Glomerular visceral epithelial cell (primary cell): ENCODE data around the gene CDH23.

Experiments
- DNase-seq: peaks from one replicate; pipeline ENCODE4 v3.0.0-alpha.2; 2016; ENCODE audit errors: extremely low spot score

CDH23 gene

DNA sequence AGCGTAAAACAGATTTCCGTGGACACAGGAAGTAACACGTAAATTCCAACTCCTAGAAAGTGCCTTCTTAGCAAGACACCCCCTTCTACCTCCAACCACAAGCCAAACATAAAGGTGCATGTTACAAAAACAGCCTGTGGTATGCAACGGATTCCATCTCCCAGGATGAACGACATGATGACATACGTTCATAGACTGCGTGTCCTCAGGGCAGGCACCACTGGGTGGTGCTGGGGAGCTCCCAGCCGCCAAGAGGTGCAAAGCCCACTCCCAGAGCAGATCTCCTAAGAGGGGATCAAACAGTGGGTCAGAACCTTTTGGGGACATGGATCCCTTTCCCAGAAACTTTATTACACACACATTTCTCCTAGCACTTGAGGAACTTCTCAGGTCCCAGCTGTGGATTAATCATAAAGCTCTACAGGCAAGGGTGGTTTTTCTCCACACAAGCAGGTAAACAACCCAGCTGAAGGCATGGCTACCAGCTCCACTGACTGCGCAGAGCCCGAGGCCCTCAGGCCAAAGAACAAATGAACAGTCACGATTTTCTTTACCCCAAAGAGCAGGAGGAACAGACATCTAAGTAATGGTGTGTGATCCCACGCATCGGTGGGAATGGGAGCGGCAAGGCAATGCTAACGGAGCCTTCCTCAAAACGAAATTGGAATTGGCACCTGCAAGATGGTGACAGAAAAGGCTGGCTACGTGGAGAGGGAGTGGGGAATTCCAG lies 440.5 kb downstream of the CDH23 start:
- DNase-seq = peak; percentile 70

DNA sequence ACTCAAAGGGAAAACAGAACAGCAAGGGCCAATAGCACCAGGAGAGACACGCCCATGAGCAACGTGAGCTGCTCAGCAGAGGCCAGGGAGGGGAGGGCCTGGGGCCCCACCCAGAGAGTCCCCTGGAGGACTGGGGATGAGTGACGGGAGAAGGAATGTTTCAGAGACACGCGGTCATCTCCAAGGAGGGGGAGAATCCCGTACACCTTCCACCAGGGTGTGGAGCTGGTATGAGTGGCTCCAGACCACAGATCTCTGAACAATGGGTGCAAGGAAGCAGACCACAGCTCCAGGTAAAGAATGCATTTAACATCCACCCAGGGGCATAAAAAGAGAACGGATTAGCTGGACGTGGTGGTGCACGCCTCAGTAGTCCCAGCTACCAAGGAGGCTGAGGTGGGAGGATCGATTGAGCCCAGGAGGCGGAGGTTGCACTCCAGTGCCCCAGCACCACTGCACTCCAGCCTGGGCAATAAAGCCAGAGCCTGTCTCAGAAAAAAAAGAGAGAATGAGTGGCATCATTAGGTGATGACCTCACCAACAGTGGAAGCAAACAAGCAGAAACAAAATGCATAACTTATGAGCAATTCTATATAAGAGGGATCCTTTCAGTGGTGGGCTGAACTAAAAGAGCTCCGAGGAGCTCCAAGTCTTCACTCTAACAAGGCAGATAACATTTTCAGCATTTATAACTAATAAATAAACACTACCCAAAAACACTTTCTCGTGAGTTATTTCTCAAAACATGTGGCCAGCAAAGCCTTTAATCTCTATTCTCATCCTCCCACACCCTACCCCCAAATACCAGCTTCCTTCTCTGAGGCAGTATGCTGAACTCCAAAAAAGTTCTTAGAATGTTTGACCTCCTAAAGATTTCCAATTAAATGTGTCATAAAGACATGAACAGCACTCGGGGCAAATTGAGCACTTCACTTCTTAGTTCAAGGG lies 441.8 kb downstream of the CDH23 start:
- peak; percentile 89 for DNase-seq

DNA sequence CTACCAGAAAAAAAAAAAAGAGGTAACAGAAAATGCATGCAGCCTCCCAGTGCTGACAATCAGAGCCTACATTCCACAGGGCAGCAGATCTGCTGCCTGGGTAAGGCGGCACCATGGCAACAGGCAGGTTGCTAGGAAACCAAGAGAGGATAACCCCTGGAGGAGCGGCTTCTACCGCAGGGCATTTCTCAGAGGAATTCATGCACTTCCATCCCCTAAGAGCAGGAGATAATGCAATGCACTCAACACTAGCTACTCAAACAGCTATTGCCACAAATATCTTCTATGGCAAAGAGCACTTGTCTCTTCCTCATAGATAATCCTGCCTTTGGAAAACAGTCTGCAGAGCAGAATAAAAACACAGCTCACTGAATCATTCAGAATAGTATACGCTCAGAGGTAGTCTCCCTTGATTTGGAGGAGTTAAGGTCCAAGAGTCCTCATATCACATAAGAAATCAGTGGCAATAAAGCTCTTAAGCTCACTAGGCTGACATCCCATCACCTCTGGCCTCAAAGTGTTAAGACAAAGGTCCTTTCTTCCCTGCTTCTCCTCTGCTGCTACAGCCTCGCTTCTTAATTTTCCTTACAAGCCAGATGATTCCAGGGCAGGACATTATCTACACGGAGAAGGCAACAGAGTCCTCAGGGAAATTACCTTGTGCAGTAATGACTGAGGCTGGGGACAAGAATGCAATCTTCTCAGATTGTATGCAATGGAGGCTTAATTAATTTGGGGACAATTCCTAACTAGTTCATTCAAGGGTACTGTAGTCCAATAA lies 443.6 kb downstream of the CDH23 start:
- peak; percentile 98 for DNase-seq

DNA sequence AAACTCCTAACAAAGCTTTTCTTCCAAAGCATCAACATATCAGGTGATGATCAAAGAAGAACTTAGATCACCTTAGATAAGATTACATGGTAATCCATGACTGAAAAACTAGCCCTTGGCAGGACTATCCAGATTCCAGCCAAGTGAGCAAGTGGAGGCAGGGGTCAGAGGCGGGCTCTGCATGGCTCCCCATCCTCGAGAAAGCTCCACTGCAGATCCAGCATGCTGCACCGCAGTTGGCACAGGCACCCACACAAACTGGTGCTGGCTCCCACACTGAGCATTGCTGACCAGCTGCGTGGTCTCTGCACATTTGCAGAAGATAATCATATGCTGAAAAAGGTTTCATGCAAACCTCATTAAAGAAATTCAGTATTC lies 444.2 kb downstream of the CDH23 start:
- no peak for DNase-seq

DNA sequence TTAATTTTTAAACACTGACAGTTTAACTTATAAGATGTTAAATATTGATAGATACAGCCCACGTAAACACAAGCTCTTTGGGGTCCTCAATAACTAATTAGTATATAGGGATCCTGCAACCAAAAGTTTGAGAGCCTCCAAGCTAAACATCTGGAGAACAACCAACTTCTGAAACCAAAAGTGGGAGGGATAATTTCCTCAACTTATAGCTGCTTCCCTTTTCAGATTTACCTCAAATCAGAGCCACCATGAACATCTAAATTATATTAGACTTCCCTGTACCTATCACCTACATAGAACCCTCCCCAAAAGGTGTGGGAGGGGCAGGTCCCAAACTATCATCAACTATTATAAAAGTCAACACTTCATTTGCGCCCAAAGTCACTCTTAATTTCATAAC lies 445.7 kb downstream of the CDH23 start:
- no peak for DNase-seq

DNA sequence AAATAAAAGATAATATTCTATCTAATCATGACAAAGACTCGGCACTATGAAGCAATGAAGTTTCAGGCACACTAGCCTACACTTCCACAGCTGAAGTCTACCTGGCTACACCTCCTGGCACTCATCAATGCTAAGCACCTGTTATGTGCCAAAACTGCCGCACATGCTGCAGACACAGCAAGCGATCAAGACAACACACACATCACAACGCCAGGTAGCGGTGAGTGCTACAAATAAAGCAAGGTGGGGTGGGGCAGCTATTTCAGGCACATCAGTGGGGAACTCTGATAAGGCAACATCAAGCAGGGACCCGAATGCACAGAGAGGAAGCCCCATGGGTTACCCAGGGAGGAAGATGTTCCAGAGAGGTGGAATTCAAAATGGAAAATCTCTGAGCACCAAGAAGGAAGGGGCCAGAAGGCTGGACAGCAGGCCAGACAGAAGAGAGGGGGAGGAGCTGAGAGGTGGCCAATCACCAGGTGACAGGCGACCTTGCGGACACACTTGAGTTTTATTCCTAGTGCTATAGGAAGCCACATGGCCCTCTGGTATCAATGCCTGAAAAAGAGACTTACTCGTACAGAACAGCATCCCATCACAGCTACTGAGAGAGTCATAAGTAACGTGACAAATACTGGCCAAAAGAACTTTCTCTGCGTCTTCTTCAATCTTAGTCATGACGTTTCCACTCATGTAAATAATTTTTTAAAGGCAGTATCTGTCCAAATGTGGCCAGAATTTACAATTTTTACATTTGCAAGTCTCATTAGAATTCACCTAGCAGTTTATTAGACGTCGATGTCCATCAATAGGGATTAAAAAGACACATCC lies 446.4 kb downstream of the CDH23 start:
- DNase-seq = no peak

DNA sequence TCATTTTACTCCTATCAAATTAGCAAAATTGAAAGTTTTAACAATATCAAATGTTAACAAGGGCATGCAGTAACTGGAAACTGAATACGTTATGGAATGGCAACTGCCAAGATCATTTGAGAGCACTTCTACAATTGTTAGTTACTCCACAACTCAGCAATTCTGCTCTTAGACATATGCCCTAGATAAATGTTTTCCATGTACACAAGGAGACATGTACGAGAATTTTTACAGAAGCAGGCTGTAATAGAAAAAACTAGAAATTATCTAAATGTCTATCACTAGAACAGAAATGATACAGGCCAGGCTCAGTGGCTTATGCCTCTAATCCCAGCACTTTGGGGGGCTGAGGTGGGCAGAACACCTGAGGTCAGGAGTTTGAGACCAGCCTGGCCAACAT lies 447.4 kb downstream of the CDH23 start:
- DNase-seq = no peak

DNA sequence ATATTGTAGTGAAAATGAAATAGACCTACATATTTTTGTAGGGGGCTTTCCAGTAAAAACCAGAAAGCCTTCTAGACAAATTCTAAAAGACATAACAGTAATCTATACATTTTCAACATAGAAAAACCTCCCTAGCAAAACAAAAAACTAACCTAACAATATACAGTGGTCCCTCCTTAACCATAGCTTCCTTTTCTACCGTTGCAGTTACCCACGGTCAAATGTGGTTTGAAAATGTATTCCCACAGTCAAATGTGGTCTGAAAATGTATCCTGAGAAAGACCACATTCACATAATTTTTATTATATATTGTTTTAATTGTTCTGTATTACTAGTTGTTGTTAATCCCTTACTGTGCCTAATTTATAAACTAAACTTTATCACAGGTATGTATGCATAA lies 448.0 kb downstream of the CDH23 start:
- DNase-seq = no peak

DNA sequence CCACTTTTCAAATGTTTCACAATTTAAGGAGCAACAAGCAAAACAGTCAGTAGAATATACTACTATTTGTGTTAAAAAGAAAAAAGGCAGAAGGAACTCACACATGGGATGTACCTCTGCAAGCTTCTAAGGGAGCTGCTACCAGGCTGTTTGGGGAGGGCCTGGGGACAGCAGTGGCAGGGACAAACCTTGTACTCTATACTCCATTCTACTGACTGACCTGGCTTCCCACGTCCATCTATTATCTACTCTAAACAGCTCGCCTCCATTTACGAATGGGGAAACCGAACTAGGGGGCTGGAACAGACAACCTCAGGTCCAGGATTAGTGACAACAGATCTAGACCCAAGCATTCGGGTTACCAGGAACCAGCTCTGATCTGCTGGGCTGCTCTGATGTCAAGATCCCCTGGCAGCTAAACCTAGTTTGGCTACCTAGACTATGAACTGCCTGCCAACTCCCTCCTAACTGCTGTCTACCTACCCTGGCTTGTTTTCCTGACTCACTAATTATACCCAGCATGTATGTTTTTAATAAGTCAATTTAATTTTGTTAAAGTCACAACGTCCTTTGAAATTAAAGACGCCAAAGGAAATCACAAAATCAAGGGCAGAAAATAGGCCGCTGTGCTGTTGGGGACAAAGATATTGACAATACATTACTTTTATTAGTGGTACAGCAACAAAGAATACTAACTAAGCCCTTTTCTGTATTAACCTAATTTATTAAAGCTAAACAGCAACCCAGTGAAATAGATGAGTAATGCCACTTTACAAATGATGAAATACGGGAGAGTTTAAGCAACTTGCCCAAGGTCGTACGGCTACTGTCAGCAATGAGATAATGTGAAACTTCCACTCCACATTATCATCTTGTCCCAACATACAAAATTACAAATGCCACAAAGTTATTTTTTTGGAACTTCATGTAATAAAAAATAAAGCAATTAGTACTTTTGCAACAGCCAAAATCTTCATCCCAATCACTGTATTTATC lies 449.0 kb downstream of the CDH23 start:
- no peak for DNase-seq

DNA sequence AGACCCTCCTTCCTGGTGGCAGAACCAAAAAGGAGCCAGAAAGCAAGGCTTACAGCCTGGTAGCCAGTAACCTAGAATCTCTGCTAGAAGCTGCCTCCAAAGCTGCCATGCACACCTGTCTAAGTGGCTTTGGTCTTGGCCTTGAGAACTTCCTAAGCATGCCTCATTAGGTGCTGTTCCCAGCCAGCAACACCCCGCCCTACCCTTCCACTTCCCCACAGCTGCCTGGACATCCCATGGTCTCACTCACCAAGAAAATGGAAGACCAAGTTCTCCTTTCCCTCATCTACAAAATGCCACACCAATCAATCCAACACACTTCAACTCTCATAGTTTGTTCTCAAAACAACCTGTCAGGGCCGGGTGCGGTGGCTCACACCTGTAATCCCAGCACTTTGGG lies 450.1 kb downstream of the CDH23 start:
- DNase-seq = no peak

DNA sequence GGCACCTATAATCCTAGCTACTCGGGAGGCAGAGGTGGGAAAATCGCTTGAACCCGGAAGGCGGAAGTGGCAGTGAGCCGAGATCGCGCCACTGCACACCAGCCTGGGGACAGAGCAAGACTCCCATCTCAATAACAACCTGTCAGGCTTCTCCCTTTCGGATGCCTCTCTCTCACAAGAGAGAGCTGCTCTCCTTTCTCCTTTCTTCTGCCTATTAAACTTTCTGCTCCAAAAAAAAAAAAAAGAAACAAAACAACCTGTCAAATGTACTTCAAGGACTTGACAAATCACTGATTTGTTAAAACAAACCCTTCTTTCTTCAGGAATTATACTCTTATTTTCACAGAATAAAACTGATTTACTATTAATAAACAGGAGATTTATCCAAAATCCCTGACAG lies 450.7 kb downstream of the CDH23 start:
- DNase-seq = no peak

DNA sequence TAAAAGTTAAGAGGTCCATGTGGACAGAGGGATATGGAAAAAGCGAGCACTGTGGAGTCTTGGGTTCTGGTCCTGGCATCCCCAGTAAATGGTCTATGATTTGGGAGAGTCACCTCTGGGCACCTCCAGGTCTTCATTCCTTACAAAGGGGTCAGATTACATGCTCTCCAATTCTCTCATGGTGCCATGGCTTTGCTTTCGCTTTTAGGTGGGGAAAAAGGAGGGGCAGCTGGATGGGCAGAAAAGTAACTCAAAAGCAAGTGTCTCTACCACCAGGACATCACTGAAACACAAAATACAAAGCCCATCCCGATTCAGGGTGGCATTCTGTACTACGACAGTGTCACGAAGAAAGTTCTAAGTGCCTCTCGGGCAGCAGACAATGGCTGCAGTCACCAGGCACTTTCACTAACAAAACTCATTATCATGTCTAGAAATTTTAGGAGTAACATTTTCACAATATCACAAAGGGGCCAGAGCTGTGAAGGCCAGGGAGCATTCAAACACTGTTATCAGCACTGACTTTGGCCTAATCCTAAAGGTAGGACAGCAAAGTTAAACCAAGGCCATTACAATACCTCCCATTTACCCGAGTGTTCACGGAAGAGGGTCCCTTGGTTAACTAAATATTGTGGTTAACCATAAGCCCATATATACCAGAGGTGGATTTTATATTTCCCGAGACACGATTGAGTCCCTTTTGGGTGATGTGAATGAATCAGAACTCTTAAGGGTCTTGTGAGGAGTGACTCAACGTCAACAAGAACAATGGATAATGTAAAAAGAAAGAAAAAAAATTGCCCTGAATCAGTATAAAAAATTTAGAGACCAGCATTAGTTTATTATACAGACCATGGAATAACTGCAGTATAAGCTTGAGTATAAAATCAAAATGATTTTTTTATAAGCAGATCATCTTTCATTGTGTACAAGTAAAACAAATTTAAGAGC lies 451.9 kb downstream of the CDH23 start:
- DNase-seq = peak; percentile 33

DNA sequence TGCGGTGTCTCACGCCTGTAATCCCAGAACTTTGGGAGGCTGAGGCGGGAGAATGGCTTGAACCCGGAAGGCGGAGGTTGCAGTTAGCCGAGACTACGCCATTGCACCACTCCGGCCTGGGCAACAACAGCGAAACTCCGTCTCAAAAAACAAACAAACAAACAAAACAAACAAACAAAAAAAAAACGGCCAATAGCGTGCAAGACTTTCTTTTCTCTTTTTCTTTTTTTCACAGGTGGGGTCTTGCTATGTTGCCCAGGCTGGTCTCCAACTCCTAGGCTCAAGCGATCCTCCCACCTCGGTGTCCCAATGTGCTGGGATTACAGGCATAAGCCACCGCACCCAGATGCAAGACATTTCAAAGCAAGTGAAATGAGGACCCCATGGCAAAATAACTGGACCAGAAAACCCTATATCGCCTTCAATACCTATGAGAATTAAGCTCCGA lies 452.8 kb downstream of the CDH23 start:
- no peak for DNase-seq

DNA sequence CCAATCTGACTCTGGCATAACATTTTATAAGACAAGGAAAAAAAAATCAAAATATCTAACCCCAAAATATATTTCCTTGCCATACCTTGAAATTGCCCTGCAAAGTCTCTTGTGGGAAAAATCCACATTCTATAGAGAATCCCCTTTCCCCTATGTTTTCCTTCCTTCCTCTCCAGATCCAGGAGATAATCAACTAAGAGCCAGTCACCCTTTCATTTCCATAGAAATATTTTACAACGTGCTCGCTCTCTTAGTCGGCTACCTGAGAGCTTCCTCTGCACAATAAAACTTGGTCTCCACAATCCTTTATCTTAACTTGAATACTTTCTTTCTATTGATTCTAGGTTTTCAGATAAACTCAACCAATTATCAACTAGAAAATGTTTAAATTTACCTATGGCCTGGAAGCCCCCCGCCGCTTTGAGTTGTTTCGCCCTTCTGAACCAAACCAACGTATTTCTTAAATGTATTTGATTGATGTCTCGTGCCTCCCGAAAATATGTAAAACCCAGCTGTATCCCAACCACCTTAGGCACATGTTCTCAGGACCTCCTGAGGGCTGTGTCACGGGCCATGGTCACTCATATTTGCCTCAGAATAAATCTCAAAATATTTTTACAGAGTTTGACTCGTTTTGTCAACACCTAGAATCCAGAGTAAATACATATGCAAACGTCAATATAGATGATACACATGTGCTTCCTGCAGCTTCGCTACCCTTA lies 453.5 kb downstream of the CDH23 start:
- DNase-seq = no peak

DNA sequence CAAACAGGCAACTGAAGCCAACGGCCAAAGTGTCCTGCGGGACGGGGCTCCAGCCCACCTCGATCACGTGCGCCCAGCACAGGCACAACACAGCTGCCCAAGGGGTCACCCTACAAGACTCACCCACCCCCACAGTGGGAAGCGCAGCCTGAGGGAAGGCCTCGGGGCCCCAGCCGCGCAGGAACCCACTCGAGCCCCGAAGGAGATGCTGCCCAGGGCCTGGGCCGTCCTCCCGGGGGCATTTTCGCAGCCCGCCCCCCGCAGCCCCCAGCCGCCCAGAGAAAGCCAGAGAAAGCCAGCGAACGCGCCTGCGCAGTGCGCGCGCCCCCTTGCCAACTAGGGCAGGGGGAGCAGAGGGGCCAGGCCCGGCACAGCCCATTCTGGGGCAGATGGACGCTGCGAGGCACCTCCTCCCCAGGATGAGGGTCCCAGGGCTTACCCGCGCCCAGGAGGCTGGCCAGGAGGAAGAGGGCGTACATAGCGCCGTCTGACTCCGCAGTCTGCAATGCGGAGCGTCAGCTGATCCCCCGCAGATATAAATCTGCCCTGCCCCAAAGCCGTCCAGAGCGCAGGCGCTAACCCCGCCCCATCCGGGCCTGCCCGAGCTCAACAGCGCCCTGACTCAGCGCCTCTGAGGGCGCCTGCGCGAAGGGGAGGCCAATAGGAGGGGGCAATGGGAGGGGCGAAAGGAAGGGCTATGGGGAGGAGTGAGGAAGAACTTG lies 454.2 kb downstream of the CDH23 start, which contains the start of gene PSAP:
TSS of gene PSAP (minus strand) at position 509 of the 722 bp plus-strand sequence. CDS start at position 479, 30 bp downstream.
- peak; percentile 99 for DNase-seq

DNA sequence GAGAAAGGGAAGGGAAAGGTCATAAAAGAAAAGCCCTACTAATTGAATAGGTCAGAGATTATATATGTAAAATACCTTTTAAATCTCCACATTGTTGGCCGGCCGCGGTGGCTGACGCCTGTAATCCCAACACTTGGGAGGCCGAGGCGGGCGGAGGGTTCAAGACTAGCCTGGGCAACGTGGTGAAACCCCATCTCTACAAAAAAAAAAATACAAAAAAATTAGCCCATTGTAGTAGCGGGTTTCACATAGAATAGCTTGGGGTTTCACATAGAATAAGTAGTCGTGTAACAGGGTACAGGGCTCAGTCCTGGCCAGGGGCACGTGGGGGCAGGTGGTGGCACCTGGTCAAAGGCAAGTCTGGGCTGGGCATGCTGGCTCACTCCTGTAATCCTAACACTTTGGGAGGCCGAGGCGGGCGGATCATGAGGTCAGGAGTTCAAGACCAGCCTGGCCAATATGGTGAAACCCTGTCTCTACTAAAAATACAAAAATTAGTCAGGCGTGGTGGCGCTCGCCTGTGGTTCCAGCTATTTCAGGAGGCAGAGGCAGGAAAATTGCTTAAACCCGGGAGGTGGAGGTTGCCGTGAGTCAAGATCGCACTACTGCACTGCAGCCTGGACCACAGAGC lies 454.9 kb downstream of the CDH23 start:
- peak; percentile 38 for DNase-seq

DNA sequence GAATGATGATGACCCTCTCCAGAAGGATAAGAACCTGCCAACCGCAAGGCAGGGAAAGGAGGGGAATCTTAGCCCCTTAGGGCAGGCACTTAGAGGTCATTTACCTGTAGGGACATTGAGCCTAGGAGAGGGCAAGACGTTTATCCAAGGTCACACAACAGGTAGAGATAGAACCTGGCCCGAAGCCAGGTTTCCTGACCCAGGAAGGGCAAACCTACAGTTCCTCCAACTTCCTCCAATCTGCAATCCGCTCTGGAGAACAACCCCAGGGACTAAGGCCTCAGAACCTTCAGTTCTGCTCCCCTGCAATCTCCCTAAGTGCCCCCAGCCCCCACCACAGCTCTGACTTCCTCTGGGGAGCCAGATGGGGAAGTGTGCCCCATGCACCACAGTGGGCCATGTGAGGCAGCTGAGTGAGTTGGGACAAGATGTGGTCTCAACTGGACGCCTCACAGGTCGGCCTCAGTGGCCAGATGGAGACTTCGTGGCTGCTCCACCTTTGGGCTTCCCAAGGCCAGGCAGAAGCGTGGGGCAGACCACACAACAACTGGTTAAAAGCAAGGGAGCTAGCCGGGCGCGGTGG lies 455.7 kb downstream of the CDH23 start:
- DNase-seq = no peak
